ENCODE data around the gene NTM. TPM values are rescaled to one million over a fixed set of nuclear protein-coding genes. Genes with fewer than 3 reads are reported as not detected.
A peak's percentile ranks its signal among the peaks of the same experiment; 100 is the strongest.

NTM gene
- total and polyA plus RNA-seq, 2 of the 8 experiments (the other 6 are each of a cell fraction or from before 2014, with no cell fraction given): 13.4 to 20.0 TPM

- Histone ChIP-seq H2BK5ac (ENCODE audit: low read depth, low read length) (no peak overlapping the region), H3K4ac (replicated peaks; ENCODE audit: insufficient read length, low read depth, low read length) (no peak overlapping the region), H3K27ac (ENCODE audit: low read depth, low read length) (no peak overlapping the region), H3K56ac (replicated peaks; ENCODE audit: insufficient read length, low read depth, low read length) (no peak overlapping the region), H2AFZ (ENCODE audit: low read length) (no peak overlapping the region), H3K4me1 (replicated peaks in 1 of 4; ENCODE audit: control insufficient read depth in 3 of 4, insufficient read depth in 4 of 4, low read length in 3 of 4) (peaks cover 5 to 41% (median 29%) of the 10 kb centered on the region in 4 experiments), H2BK15ac (ENCODE audit: low read length) (no peak overlapping the region), H4K8ac (ENCODE audit: extremely low read depth, insufficient read depth, low read length) (no peak overlapping the region), H2BK20ac (ENCODE audit: low read length) (no peak overlapping the region), H3K23me2 (ENCODE audit: low read depth, low read length) (no peaks in the 10 kb centered on the region), H3K4me3 (ENCODE audit: extremely low read depth in 1 of 4, insufficient read depth in 2 of 4, low read depth in 3 of 4, low read length in 4 of 4) (no peak overlapping the region), H2AK5ac (ENCODE audit: low read depth, low read length) (no peak overlapping the region), H3K23ac (ENCODE audit: insufficient read length) (no peak overlapping the region), H2BK120ac (replicated peaks; ENCODE audit: low read depth, low read length) (no peak overlapping the region), H4K91ac (replicated peaks; ENCODE audit: insufficient read length, low read length) (no peak overlapping the region), H3K79me2 (ENCODE audit: control insufficient read depth in 1 of 2, insufficient read depth in 2 of 2, low read length in 2 of 2) (no peaks in the 10 kb centered on the region), H3K9me3 (ENCODE audit: insufficient read depth in 2 of 2, low read depth in 1 of 2, low read length in 1 of 2) (no peaks in the 10 kb centered on the region), H2BK12ac (ENCODE audit: low read depth, low read length) (no peak overlapping the region), H3K14ac (ENCODE audit: insufficient read length) (no peak overlapping the region), H4K5ac (ENCODE audit: insufficient read length, low read depth, low read length) (no peak overlapping the region), H3K9ac (replicated peaks in 1 of 4; ENCODE audit: extremely low read depth in 1 of 4, low read depth in 3 of 4, low read length in 3 of 4) (no peak overlapping the region), H3K4me2 (ENCODE audit: insufficient read depth in 1 of 2, low read depth in 2 of 2, low read length in 2 of 2) (peak overlapping the region in 1 of 2 experiments; percentile 59; a peak in 1 of 4 replicates), H3K79me1 (ENCODE audit: low read depth, low read length) (no peaks in the 10 kb centered on the region), H3K36me3 (ENCODE audit: control insufficient read depth in 2 of 4, insufficient read depth in 4 of 4, low read length in 3 of 4) (no peaks in the 10 kb centered on the region), H3K27me3 (replicated peaks in 1 of 4; ENCODE audit: control insufficient read depth in 3 of 4, extremely low read depth in 1 of 4, insufficient read depth in 3 of 4, low read length in 3 of 4) (no peaks in the 10 kb centered on the region), H3K18ac (ENCODE audit: extremely low read depth, low read length) (no peak overlapping the region), H4K20me1 (replicated peaks in 1 of 2; ENCODE audit: control insufficient read depth in 1 of 2, insufficient read depth in 2 of 2, low read length in 2 of 2) (no peaks in the 10 kb centered on the region)
- FAIRE-seq (no peak), DNase-seq (ENCODE audit: low read depth in 1 of 2, low spot score in 2 of 2) (no peak)
- CTCF ChIA-PET (ENCODE audit: partially characterized antibody): interaction anchor here (1.2 to 1.4 kb wide), 5 partner anchors 10 to 231 kb away, joined by 3 to 4 read pairs (median 3); no protein-coding TSS in a partner anchor
- POLR2A ChIA-PET (ENCODE audit: partially characterized antibody): no interaction called here
- 56% methylated on average over 5 of the region's 5 CpGs; no CpG with 5 or more reads in 1 of the 2 experiments for WGBS, 2 experiments (ENCODE audit: extremely low coverage in 1 of 2, insufficient coverage in 1 of 2, insufficient read length in 1 of 2, insufficient replicate concordance in 2 of 2, low coverage in 1 of 2, low lambda C conversion rate in 2 of 2, missing lambda C conversion rate in 1 of 2)
- TF ChIP-seq POLR2A (IDR thresholded peaks at IDR 0.05; ENCODE audit: control extremely low read depth in 1 of 2, low read depth in 2 of 2, low read length in 2 of 2): no peak
- TF ChIP-seq CHD1 (IDR thresholded peaks at IDR 0.05; ENCODE audit: low read depth, low read length): no peak
- no peak for TF ChIP-seq CREB1 (IDR thresholded peaks at IDR 0.05)
- no peak for TF ChIP-seq TBP (IDR thresholded peaks at IDR 0.05; ENCODE audit: low read depth, low read length)
- no peak for TF ChIP-seq GABPA (IDR thresholded peaks at IDR 0.05; ENCODE audit: borderline replicate concordance, insufficient read depth, low read length)
- no peak for TF ChIP-seq KDM5A (IDR thresholded peaks at IDR 0.05; ENCODE audit: low read length)
- no peak for TF ChIP-seq PHF8 (conservative IDR thresholded peaks at IDR 0.05; ENCODE audit: low read depth, low read length)
- TF ChIP-seq ATF3 (IDR thresholded peaks at IDR 0.05; ENCODE audit: insufficient read depth, low read depth, low read length): no peak
- no peak for TF ChIP-seq NANOG (IDR thresholded peaks at IDR 0.05; ENCODE audit: insufficient read depth, low read depth, low read length, poor library complexity, severe bottlenecking)
- TF ChIP-seq KDM1A (IDR thresholded peaks at IDR 0.05; ENCODE audit: borderline replicate concordance, low read length): no peak
- no peak for TF ChIP-seq KDM4A (IDR thresholded peaks at IDR 0.05; ENCODE audit: low read depth, low read length, severe bottlenecking)
- no peak for TF ChIP-seq TAF1 (IDR thresholded peaks at IDR 0.05; ENCODE audit: low read depth, low read length)
- no peak for TF ChIP-seq SRF (IDR thresholded peaks at IDR 0.05; ENCODE audit: low read depth, low read length)
- no peak for TF ChIP-seq CEBPB (IDR thresholded peaks at IDR 0.05; ENCODE audit: low read depth, low read length)
- TF ChIP-seq POLR2AphosphoS5 (IDR thresholded peaks at IDR 0.05; ENCODE audit: low read depth, low read length): no peak
- no peak for TF ChIP-seq NRF1 (IDR thresholded peaks at IDR 0.05; ENCODE audit: low read depth, low read length)
These were observed 607.9 kb downstream of the NTM start for GRCh38 chr11:131978351-131978750.
